HG03575 (cell line): ENCODE data around the gene BNC2.

Source experiments
- ATAC-seq: cut with Tn5 transposase; IDR thresholded peaks from one replicate; pipeline ENCODE4 v1.9.1; 2021; ENCODE audit not compliant: unreplicated experiment, insufficient number of reproducible peaks, low FRiP score; ENCODE audit errors: extremely low read depth

Gene BNC2

GRCh38 chr9:16726718-16727451, 143.6 kb downstream of the BNC2 start:
- ATAC-seq: no peak

GRCh38 chr9:16726029-16726428, 144.4 kb downstream of the BNC2 start:
- no peak for ATAC-seq

- no peak for ATAC-seq
These were observed 145.4 kb downstream of the BNC2 start for GRCh38 chr9:16725066-16725465.

- ATAC-seq: no peak
These were observed 148.5 kb downstream of the BNC2 start for GRCh38 chr9:16721972-16722371.

- no peak for ATAC-seq
These were observed 150.1 kb downstream of the BNC2 start for GRCh38 chr9:16720386-16720785.

- no peak for ATAC-seq
These were observed 150.5 kb downstream of the BNC2 start for GRCh38 chr9:16719921-16720320.

GRCh38 chr9:16718952-16719351, 151.5 kb downstream of the BNC2 start:
- no peak for ATAC-seq

- ATAC-seq: no peak
These were observed 152.2 kb downstream of the BNC2 start for GRCh38 chr9:16718296-16718695.

GRCh38 chr9:16716601-16717000, 153.9 kb downstream of the BNC2 start:
- no peak for ATAC-seq

- no peak for ATAC-seq
These were observed 155.1 kb downstream of the BNC2 start for GRCh38 chr9:16715404-16715803.

GRCh38 chr9:16712787-16713186, 157.7 kb downstream of the BNC2 start:
- no peak for ATAC-seq

- no peak for ATAC-seq
These were observed 159.6 kb downstream of the BNC2 start for GRCh38 chr9:16710888-16711287.

GRCh38 chr9:16709924-16710323, 160.5 kb downstream of the BNC2 start:
- ATAC-seq: no peak

- no peak for ATAC-seq
These were observed 161.6 kb downstream of the BNC2 start for GRCh38 chr9:16708656-16709435.

- ATAC-seq: no peak
These were observed 165.3 kb downstream of the BNC2 start for GRCh38 chr9:16705111-16705604.

- ATAC-seq: no peak
These were observed 166.1 kb downstream of the BNC2 start for GRCh38 chr9:16704116-16705110.

- ATAC-seq: no peak
These were observed 169.1 kb downstream of the BNC2 start for GRCh38 chr9:16701347-16701746.

- ATAC-seq: no peak
These were observed 176.9 kb downstream of the BNC2 start for GRCh38 chr9:16693616-16694015.

GRCh38 chr9:16690628-16691027, 179.8 kb downstream of the BNC2 start:
- ATAC-seq: no peak
